HFFc6 (cell line): ENCODE measurements around the gene EXOSC1. TPM values are rescaled to one million over a fixed set of nuclear protein-coding genes. Genes with fewer than 3 reads are reported as not detected.

ENCODE experiments used
- DNase-seq: peaks from one replicate; pipeline ENCODE4 v3.0.0-alpha.2; 2018
- H3K27ac Mint-ChIP-seq: 2 replicates; pipeline ENCODE4 v1.8.0; 2020; ENCODE audit warnings: mild to moderate bottlenecking, mixed read lengths
- H3K27me3 Mint-ChIP-seq: 2 replicates; pipeline ENCODE4 v1.8.0; 2021; ENCODE audit warnings: mild to moderate bottlenecking, moderate library complexity, mixed read lengths; ENCODE audit not compliant: insufficient read depth
- H3K36me3 Mint-ChIP-seq: 2 replicates; pipeline ENCODE4 v1.8.0; 2021; ENCODE audit warnings: low read depth, mixed read lengths
- H3K4me1 Mint-ChIP-seq: 2 replicates; pipeline ENCODE4 v1.8.0; 2020; ENCODE audit warnings: low read depth, mixed read lengths
- H3K4me3 Mint-ChIP-seq: 2 replicates; pipeline ENCODE4 v1.8.0; 2020; ENCODE audit warnings: mild to moderate bottlenecking, moderate library complexity, mixed read lengths
- H3K9me3 Mint-ChIP-seq: 2 replicates; pipeline ENCODE4 v1.8.0; 2020; ENCODE audit warnings: mild to moderate bottlenecking, mixed read lengths
- total RNA-seq, 6 experiments: library from RNA; stranded (reverse); fragmentation: NEBNext Ultra II Directional; extraction: Animal tissue kit (Norgen Biotek cat#: 25700); gene quantifications; 2 replicates in 1 of 6; 3 replicates in 5 of 6; pipeline ENCODE4 v1.2.3, GENCODE V29; 2021
- TF ChIP-seq, protein P1 (sequence below): fragments of 200-600 bp; sonication (generic); IDR thresholded peaks from 2 replicates; pipeline ENCODE4 v1.5.0; 2021; ENCODE audit warnings: antibody characterized with exemption, mild to moderate bottlenecking

The EXOSC1 gene
- total RNA-seq, 6 experiments from 2014 or later, result 36.2 to 42.8 (median 39.9) TPM

DNA sequence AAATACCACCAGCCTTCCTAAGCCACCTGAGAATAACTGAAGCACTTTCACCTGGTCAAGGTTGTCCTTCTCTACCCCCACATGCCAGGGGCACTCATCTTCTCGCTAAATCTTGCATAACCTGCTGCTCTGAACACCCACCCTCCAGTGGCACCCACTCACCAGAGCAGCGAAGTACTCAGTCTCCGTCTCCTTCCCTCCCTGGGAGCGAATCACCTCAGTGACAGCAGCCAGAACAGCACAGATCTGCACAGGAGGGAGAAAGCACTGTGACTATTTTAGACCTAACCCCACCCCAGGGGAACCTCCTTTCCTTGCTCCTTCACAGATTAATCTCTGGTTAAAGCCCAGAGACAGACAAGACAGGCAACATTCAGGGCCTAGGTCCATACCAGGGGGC is 49.8 kb downstream of the EXOSC1 start:
- no peak for DNase-seq
- Mint-ChIP-seq H3K4me1 (no peaks in the 10 kb centered on the region), H3K9me3 (no peaks in the 10 kb centered on the region), H3K27me3 (no peaks in the 10 kb centered on the region; the same call in 1 of the 2 replicates), H3K27ac (no peak overlapping the region; the same call in 1 of the 2 replicates), H3K4me3 (no peak overlapping the region), H3K36me3 (peaks cover 13% of the 10 kb centered on the region)
- TF ChIP-seq, protein P1, sequence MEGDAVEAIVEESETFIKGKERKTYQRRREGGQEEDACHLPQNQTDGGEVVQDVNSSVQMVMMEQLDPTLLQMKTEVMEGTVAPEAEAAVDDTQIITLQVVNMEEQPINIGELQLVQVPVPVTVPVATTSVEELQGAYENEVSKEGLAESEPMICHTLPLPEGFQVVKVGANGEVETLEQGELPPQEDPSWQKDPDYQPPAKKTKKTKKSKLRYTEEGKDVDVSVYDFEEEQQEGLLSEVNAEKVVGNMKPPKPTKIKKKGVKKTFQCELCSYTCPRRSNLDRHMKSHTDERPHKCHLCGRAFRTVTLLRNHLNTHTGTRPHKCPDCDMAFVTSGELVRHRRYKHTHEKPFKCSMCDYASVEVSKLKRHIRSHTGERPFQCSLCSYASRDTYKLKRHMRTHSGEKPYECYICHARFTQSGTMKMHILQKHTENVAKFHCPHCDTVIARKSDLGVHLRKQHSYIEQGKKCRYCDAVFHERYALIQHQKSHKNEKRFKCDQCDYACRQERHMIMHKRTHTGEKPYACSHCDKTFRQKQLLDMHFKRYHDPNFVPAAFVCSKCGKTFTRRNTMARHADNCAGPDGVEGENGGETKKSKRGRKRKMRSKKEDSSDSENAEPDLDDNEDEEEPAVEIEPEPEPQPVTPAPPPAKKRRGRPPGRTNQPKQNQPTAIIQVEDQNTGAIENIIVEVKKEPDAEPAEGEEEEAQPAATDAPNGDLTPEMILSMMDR, result no peak

DNA sequence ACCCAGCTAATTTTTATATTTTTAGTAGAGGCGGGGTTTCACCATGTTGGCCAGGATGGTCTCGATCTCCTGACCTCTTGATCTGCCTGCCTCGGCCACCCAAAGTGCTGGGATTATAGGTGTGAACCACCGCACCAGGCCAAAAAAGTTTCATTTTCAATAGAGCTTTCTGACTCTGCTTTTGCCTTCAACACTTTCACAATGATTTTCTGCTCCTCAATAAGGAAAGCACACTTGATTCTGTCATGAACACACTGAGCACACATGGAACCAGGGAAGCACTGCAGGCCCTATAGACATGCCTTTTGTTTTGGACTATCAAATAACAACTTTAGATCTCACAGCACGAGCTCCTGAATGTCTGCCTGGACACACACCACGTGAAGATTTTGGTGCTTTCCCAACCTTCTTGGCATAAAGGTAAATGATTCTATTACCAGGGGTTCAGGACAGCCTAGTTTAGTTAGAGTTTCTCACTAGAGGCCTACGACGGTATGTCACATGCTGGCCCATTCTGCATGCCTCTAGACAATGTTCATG is 52.7 kb downstream of the EXOSC1 start:
- H3K9me3 Mint-ChIP-seq, result no peaks in the 10 kb centered on the region
- TF ChIP-seq, protein P1, result no peak
- H3K4me3 Mint-ChIP-seq, result no peak overlapping the region
- no peak for DNase-seq
- H3K27me3 Mint-ChIP-seq, result no peaks in the 10 kb centered on the region; the same call in 1 of the 2 replicates
- no peak overlapping the region for H3K27ac Mint-ChIP-seq
- H3K4me1 Mint-ChIP-seq, result no peaks in the 10 kb centered on the region
- H3K36me3 Mint-ChIP-seq, result peaks cover 20% of the 10 kb centered on the region

DNA sequence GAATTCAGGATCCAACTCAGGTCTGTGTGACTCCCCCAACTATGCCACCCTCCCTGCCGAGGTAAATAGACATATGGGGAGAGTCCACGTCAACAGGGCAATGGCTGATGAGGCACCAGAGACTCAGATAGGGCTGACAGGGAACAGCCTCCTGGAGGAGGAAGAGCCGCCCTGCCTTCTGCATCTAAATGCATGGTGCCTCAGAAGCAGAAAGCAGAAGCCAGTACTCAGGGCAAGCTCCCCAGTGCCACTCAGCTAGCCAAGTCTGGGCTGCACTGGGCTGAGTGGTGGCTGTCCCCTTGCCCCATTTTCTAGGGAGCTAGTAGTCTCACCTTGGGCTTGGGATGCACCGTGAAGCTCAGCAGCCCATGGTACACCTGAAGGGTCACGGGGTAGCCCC is 55.7 kb downstream of the EXOSC1 start:
- no peaks in the 10 kb centered on the region for H3K4me1 Mint-ChIP-seq
- no peak overlapping the region for H3K27ac Mint-ChIP-seq
- H3K9me3 Mint-ChIP-seq, result no peaks in the 10 kb centered on the region
- no peak overlapping the region for H3K4me3 Mint-ChIP-seq
- H3K36me3 Mint-ChIP-seq, result peaks cover 20% of the 10 kb centered on the region
- TF ChIP-seq, protein P1, result no peak
- H3K27me3 Mint-ChIP-seq, result no peaks in the 10 kb centered on the region
- DNase-seq, result no peak

DNA sequence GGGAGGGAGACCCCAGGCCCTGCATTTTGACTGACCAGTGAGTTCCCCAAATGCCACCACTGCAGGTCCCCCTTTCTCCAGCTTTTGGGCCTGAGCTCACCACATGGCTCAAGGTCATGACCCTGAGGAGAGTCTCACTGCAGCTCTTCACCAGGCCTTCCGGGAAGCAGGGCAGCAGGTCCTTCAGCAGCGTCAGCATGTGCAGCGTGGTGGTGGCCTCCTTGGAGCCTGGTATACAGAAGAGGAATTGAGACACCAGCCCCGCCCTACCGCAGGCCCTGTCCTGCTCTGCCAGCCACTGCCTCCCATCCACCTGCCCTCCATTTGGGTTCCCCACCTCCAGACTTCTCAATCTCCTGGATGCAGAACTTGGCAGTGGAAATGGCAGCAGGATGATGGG is 57.7 kb downstream of the EXOSC1 start:
- no peaks in the 10 kb centered on the region for H3K9me3 Mint-ChIP-seq
- no peak overlapping the region for H3K4me3 Mint-ChIP-seq
- no peaks in the 10 kb centered on the region for H3K4me1 Mint-ChIP-seq
- no peak for DNase-seq
- H3K36me3 Mint-ChIP-seq, result peaks cover 17% of the 10 kb centered on the region
- no peaks in the 10 kb centered on the region for H3K27me3 Mint-ChIP-seq
- no peak overlapping the region for H3K27ac Mint-ChIP-seq
- TF ChIP-seq, protein P1, result no peak

Other genes starting within 250 kb of the EXOSC1 start
- 10 to 100 TPM in 3 of 6 experiments, 1 to 10 TPM in 3; 5.2 to 12.3 (median 10.2) TPM for gene ARHGAP19, start 153.4 kb downstream of the EXOSC1 start, total RNA-seq
- 1 to 10 TPM in 4 of 6 experiments, under 1 TPM in 2; 0.82 to 1.3 (median 1.1) TPM for gene FRAT1, start 126.7 kb downstream of the EXOSC1 start, total RNA-seq
- gene FRAT2, start 111.3 kb downstream of the EXOSC1 start, total RNA-seq, result 1 to 10 TPM; 2.2 to 2.9 (median 2.6) TPM
- gene RRP12, start 44.7 kb downstream of the EXOSC1 start, total RNA-seq, result 10 to 100 TPM; 37.3 to 46.6 (median 42.2) TPM
- 100 to 1,000 TPM; 505 to 594 (median 542) TPM for gene PGAM1, start 19.8 kb downstream of the EXOSC1 start, total RNA-seq
- gene ZDHHC16, start 169 bp upstream of the EXOSC1 start, total RNA-seq, result 10 to 100 TPM; 60.7 to 64.9 (median 63.1) TPM
- 10 to 100 TPM; 53.8 to 61.2 (median 56.3) TPM for gene MMS19, start 52.4 kb upstream of the EXOSC1 start, total RNA-seq
- 10 to 100 TPM; 31.3 to 42.1 (median 34.8) TPM for gene UBTD1, start 52.9 kb upstream of the EXOSC1 start, total RNA-seq
- 1 to 10 TPM in 4 of 6 experiments, under 1 TPM in 2; 0.31 to 7.7 (median 6.5) TPM for gene ANKRD2, start 126.8 kb upstream of the EXOSC1 start, total RNA-seq
- under 1 TPM; 0.26 to 0.66 (median 0.46) TPM for gene HOGA1, start 138.4 kb upstream of the EXOSC1 start, total RNA-seq
- not detected for gene C10orf62, start 143.7 kb upstream of the EXOSC1 start, total RNA-seq
- 10 to 100 TPM in 3 of 6 experiments, 1 to 10 TPM in 3; 9.4 to 11.3 (median 10.1) TPM for gene MORN4, start 187.5 kb upstream of the EXOSC1 start, total RNA-seq
- 10 to 100 TPM; 26.7 to 35.3 (median 31.6) TPM for gene PI4K2A, start 194.7 kb upstream of the EXOSC1 start, total RNA-seq
- 10 to 100 TPM; 28.2 to 44.8 (median 39.5) TPM for gene AVPI1, start 241.2 kb upstream of the EXOSC1 start, total RNA-seq